Measurements from ENCODE around the gene CRYGA. TPM values are rescaled to one million over a fixed set of nuclear protein-coding genes. Genes with fewer than 3 reads are reported as not detected.
"Not testable (repeated sequence)": the region's sequence is repeated elsewhere in the genome, so short reads cannot be mapped to it uniquely, and the experiment has no call there.

Gene CRYGA
- total RNA-seq, 1 donor from 2014 or later: not detected

GRCh38 chr2:208130712-208131110 is 32.7 kb downstream of the CRYGA start:
- Mint-ChIP-seq H3K27ac (ENCODE audit: unreplicated experiment) (no peak overlapping the region), H3K27me3 (ENCODE audit: low read depth) (no peaks in the 10 kb centered on the region), H3K9me3 (ENCODE audit: low read depth) (peaks cover 3% of the 10 kb centered on the region), H3K36me3 (ENCODE audit: low read depth) (no peaks in the 10 kb centered on the region), H3K4me3 (ENCODE audit: unreplicated experiment) (no peak overlapping the region), H3K4me1 (ENCODE audit: low read depth) (no peaks in the 10 kb centered on the region)
- TF ChIP-seq CTCF (IDR thresholded peaks at IDR 0.05): no peak
- no peak for DNase-seq (ENCODE audit: low spot score)

GRCh38 chr2:208129744-208130711 is 33.4 kb downstream of the CRYGA start, which contains the start of gene CRYGC:
Gene CRYGC, minus strand, starts transcription at chr2:208129828. Its CDS starts 36 bp downstream, at chr2:208129792.
- no peak for TF ChIP-seq CTCF (IDR thresholded peaks at IDR 0.05)
- Mint-ChIP-seq H3K27me3 (ENCODE audit: low read depth) (no peaks in the 10 kb centered on the region), H3K4me3 (ENCODE audit: unreplicated experiment) (no peak within 1 kb of the TSS), H3K4me1 (ENCODE audit: low read depth) (no peaks in the 10 kb centered on the region), H3K27ac (ENCODE audit: unreplicated experiment) (no peak within 1 kb of the TSS), H3K9me3 (ENCODE audit: low read depth) (peaks cover 3% of the 10 kb centered on the region), H3K36me3 (ENCODE audit: low read depth) (no peaks in the 10 kb centered on the region)
- no peak for DNase-seq (ENCODE audit: low spot score)

GRCh38 chr2:208128136-208128535 is 35.3 kb downstream of the CRYGA start:
- DNase-seq (ENCODE audit: low spot score): no peak
- Mint-ChIP-seq H3K9me3 (ENCODE audit: low read depth) (peaks cover 3% of the 10 kb centered on the region), H3K27ac (ENCODE audit: unreplicated experiment) (no peak overlapping the region), H3K27me3 (ENCODE audit: low read depth) (peaks cover 5% of the 10 kb centered on the region), H3K4me1 (ENCODE audit: low read depth) (no peaks in the 10 kb centered on the region), H3K36me3 (ENCODE audit: low read depth) (no peaks in the 10 kb centered on the region), H3K4me3 (ENCODE audit: unreplicated experiment) (no peak overlapping the region)
- no peak for TF ChIP-seq CTCF (IDR thresholded peaks at IDR 0.05)

GRCh38 chr2:208127090-208127489 is 36.3 kb downstream of the CRYGA start:
- Mint-ChIP-seq H3K27me3 (ENCODE audit: low read depth) (peaks cover 5% of the 10 kb centered on the region), H3K9me3 (ENCODE audit: low read depth) (peaks cover 3% of the 10 kb centered on the region), H3K4me1 (ENCODE audit: low read depth) (no peaks in the 10 kb centered on the region), H3K4me3 (ENCODE audit: unreplicated experiment) (no peak overlapping the region), H3K36me3 (ENCODE audit: low read depth) (no peaks in the 10 kb centered on the region), H3K27ac (ENCODE audit: unreplicated experiment) (no peak overlapping the region)
- no peak for DNase-seq (ENCODE audit: low spot score)
- no peak for TF ChIP-seq CTCF (IDR thresholded peaks at IDR 0.05)

- no peak overlapping the region for H3K27ac Mint-ChIP-seq (ENCODE audit: unreplicated experiment)
- peaks cover 9% of the 10 kb centered on the region for H3K27me3 Mint-ChIP-seq (ENCODE audit: low read depth)
- H3K4me3 Mint-ChIP-seq (ENCODE audit: unreplicated experiment): no peak overlapping the region
- no peak for TF ChIP-seq CTCF (IDR thresholded peaks at IDR 0.05)
- no peaks in the 10 kb centered on the region for H3K4me1 Mint-ChIP-seq (ENCODE audit: low read depth)
- H3K36me3 Mint-ChIP-seq (ENCODE audit: low read depth): no peaks in the 10 kb centered on the region
- no peak for DNase-seq (ENCODE audit: low spot score)
- peaks cover 3% of the 10 kb centered on the region for H3K9me3 Mint-ChIP-seq (ENCODE audit: low read depth)
These were observed 38.1 kb downstream of the CRYGA start for GRCh38 chr2:208125251-208125650.

DNA sequence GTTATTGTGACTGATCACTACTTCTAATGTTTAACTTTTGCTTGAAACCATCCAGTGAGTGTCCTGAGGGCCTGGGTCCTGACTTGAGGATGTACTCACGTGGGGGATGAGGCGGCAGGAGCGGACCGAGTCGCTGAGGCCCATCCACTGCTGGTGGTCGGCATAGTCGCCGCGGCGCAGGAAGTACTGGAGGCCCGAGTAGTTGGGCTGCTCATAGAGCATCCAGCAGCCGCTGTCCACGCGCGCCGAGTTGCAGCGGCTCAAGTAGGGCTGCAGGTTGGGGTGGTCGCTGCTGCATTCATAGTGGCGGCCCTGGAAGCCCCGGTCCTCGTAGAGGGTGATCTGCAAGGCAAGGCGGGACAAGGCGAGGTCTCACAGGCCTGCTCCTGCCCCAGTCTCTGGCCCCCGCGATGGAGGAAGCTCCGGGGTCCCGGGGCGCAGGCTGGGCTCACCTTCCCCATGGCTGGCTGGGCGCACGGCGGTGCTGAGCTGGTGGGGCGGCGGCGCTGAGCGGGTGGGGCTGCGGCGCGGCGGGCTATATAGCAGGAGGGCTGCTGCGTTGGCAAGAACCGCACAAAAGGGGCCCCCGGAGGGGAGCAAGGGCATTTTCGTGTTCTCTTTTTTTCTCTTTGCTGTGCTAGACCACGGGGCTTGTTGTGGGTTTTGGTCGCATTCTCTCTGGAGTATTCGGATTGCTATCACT is 39.2 kb downstream of the CRYGA start, which contains the start of gene CRYGD:
CRYGD (minus strand) TSS at position 512 of the 703 bp plus-strand sequence; CDS start at position 461, 51 bp downstream.
- H3K9me3 Mint-ChIP-seq (ENCODE audit: low read depth); H3K36me3 Mint-ChIP-seq (ENCODE audit: low read depth); H3K27ac Mint-ChIP-seq (ENCODE audit: unreplicated experiment); DNase-seq (ENCODE audit: low spot score); H3K4me1 Mint-ChIP-seq (ENCODE audit: low read depth): not testable (repeated sequence)
- Mint-ChIP-seq H3K4me3 (ENCODE audit: unreplicated experiment) (peak within 1 kb of the TSS; percentile 6), H3K27me3 (ENCODE audit: low read depth) (peaks cover 11% of the 10 kb centered on the region)
